ENCODE results near the gene RTN4RL1.

Gene RTN4RL1

GRCh38 chr17:2059547-2060384 lies 34.6 kb upstream of the RTN4RL1 start:
- DNase-seq (ENCODE audit: low read depth in 2 of 2) = no peak

GRCh38 chr17:2058586-2059546 lies 33.7 kb upstream of the RTN4RL1 start:
- peak; percentile 37 to 63 for DNase-seq (ENCODE audit: low read depth in 2 of 2)

- DNase-seq (ENCODE audit: low read depth in 2 of 2) = no peak
These were observed 32.8 kb upstream of the RTN4RL1 start for GRCh38 chr17:2057760-2058585.

GRCh38 chr17:2057175-2057759 lies 32.1 kb upstream of the RTN4RL1 start:
- DNase-seq (ENCODE audit: low read depth in 2 of 2) = no peak

GRCh38 chr17:2056206-2057174 lies 31.4 kb upstream of the RTN4RL1 start:
- DNase-seq (ENCODE audit: low read depth in 2 of 2) = no peak

- no peak for DNase-seq (ENCODE audit: low read depth in 2 of 2)
These were observed 30.4 kb upstream of the RTN4RL1 start for GRCh38 chr17:2055292-2056205.

- peak; percentile 62 to 67 for DNase-seq (ENCODE audit: low read depth in 2 of 2)
These were observed 29.6 kb upstream of the RTN4RL1 start, which contains the start of gene HIC1 for GRCh38 chr17:2054512-2055291. HIC1 (plus strand) TSS chr17:2055103; CDS start chr17:2056691, 1,588 bp downstream.

- DNase-seq (ENCODE audit: low read depth in 2 of 2) = peak in 1 of 2 experiments; percentile 54
These were observed 29.1 kb upstream of the RTN4RL1 start for GRCh38 chr17:2054262-2054511.

- DNase-seq (ENCODE audit: low read depth in 2 of 2) = peak; percentile 36 to 77
These were observed 28.5 kb upstream of the RTN4RL1 start for GRCh38 chr17:2053380-2054261.

GRCh38 chr17:2051933-2052559 lies 26.9 kb upstream of the RTN4RL1 start:
- no peak for DNase-seq (ENCODE audit: low read depth in 2 of 2)

- no peak for DNase-seq (ENCODE audit: low read depth in 2 of 2)
These were observed 26.2 kb upstream of the RTN4RL1 start for GRCh38 chr17:2051061-2051932.

- DNase-seq (ENCODE audit: low read depth in 2 of 2) = peak; percentile 44 to 55
These were observed 25.3 kb upstream of the RTN4RL1 start for GRCh38 chr17:2050300-2051060.

- peak; percentile 70 to 86 for DNase-seq (ENCODE audit: low read depth in 2 of 2)
These were observed 24.5 kb upstream of the RTN4RL1 start for GRCh38 chr17:2049333-2050299.

- DNase-seq (ENCODE audit: low read depth in 2 of 2) = no peak
These were observed 23.7 kb upstream of the RTN4RL1 start for GRCh38 chr17:2048805-2049204.
